T-helper 2 cell treated with Interferon-gamma antibody and Interleukin-4, amounts not matched to agents 5 μg/mL and 100 μg/mL, for 36 hours (primary cell): ENCODE measurements around the gene USP4.
A peak's percentile ranks its signal among the peaks of the same experiment; 100 is the strongest.
"Not testable (repeated sequence)": the region's sequence is repeated elsewhere in the genome, so short reads cannot be mapped to it uniquely, and the experiment has no call there.

Experiments used
- DNase-seq: peaks from one replicate; pipeline ENCODE4 v3.0.0; 2021; ENCODE audit warnings: low spot score
- H3K27ac Mint-ChIP-seq: one replicate; pipeline ENCODE4 v1.8.0; 2021; ENCODE audit warnings: mild to moderate bottlenecking, mixed read lengths
- H3K27me3 Mint-ChIP-seq: one replicate; pipeline ENCODE4 v1.8.0; 2021; ENCODE audit warnings: low read depth, mixed read lengths
- H3K36me3 Mint-ChIP-seq: one replicate; pipeline ENCODE4 v1.8.0; 2021; ENCODE audit warnings: low read depth, mixed read lengths
- H3K4me1 Mint-ChIP-seq: one replicate; pipeline ENCODE4 v1.8.0; 2021; ENCODE audit warnings: low read depth, mixed read lengths
- H3K4me3 Mint-ChIP-seq: one replicate; pipeline ENCODE4 v1.8.0; 2022; ENCODE audit warnings: mild to moderate bottlenecking, moderate library complexity, mixed read lengths
- H3K9me3 Mint-ChIP-seq: one replicate; pipeline ENCODE4 v1.8.0; 2021; ENCODE audit warnings: mixed read lengths

USP4 gene

GRCh38 chr3:49265661-49266386 lies 74.0 kb downstream of the USP4 start:
- H3K27ac Mint-ChIP-seq, result peak overlapping the region; percentile 15
- peaks cover 6% of the 10 kb centered on the region for H3K36me3 Mint-ChIP-seq
- no peaks in the 10 kb centered on the region for H3K27me3 Mint-ChIP-seq
- H3K4me3 Mint-ChIP-seq, result no peak overlapping the region
- H3K9me3 Mint-ChIP-seq, result no peaks in the 10 kb centered on the region
- DNase-seq, result no peak
- no peaks in the 10 kb centered on the region for H3K4me1 Mint-ChIP-seq

GRCh38 chr3:49263159-49263889 lies 76.5 kb downstream of the USP4 start:
- Mint-ChIP-seq H3K4me1 (peaks cover 2% of the 10 kb centered on the region), H3K4me3 (no peak overlapping the region)
- no peak for DNase-seq

GRCh38 chr3:49260806-49261324 lies 79.0 kb downstream of the USP4 start:
- Mint-ChIP-seq H3K27ac (no peak overlapping the region), H3K36me3 (peaks cover 3% of the 10 kb centered on the region), H3K27me3 (no peaks in the 10 kb centered on the region), H3K4me1 (peaks cover 2% of the 10 kb centered on the region), H3K4me3 (no peak overlapping the region), H3K9me3 (no peaks in the 10 kb centered on the region)
- DNase-seq, result no peak

More at GRCh38 chr3:49263159-49263889, 76.5 kb downstream of the USP4 start:
- Mint-ChIP-seq H3K9me3 (no peaks in the 10 kb centered on the region), H3K27ac (no peak overlapping the region), H3K27me3 (no peaks in the 10 kb centered on the region), H3K36me3 (peaks cover 3% of the 10 kb centered on the region)

- Mint-ChIP-seq H3K36me3 (no peaks in the 10 kb centered on the region), H3K27me3 (no peaks in the 10 kb centered on the region), H3K4me1 (peaks cover 8% of the 10 kb centered on the region), H3K9me3 (no peaks in the 10 kb centered on the region), H3K4me3 (no peak overlapping the region), H3K27ac (no peak overlapping the region)
- no peak for DNase-seq
These were observed 82.7 kb downstream of the USP4 start for GRCh38 chr3:49257187-49257586.

GRCh38 chr3:49255718-49256511 lies 83.9 kb downstream of the USP4 start:
- H3K9me3 Mint-ChIP-seq, result no peaks in the 10 kb centered on the region
- peaks cover 8% of the 10 kb centered on the region for H3K4me1 Mint-ChIP-seq
- H3K27ac Mint-ChIP-seq, result no peak overlapping the region
- no peak for DNase-seq
- H3K27me3 Mint-ChIP-seq, result no peaks in the 10 kb centered on the region
- H3K4me3 Mint-ChIP-seq, result no peak overlapping the region
- H3K36me3 Mint-ChIP-seq, result no peaks in the 10 kb centered on the region

- no peaks in the 10 kb centered on the region for H3K27me3 Mint-ChIP-seq
- H3K4me3 Mint-ChIP-seq, result no peak overlapping the region
- no peaks in the 10 kb centered on the region for H3K36me3 Mint-ChIP-seq
- H3K9me3 Mint-ChIP-seq, result no peaks in the 10 kb centered on the region
- no peak overlapping the region for H3K27ac Mint-ChIP-seq
- H3K4me1 Mint-ChIP-seq, result peaks cover 6% of the 10 kb centered on the region
- no peak for DNase-seq
These were observed 84.7 kb downstream of the USP4 start for GRCh38 chr3:49255112-49255511.

- Mint-ChIP-seq H3K9me3 (no peaks in the 10 kb centered on the region), H3K27ac (no peak overlapping the region), H3K4me3 (no peak overlapping the region), H3K27me3 (no peaks in the 10 kb centered on the region), H3K36me3 (no peaks in the 10 kb centered on the region), H3K4me1 (peaks cover 6% of the 10 kb centered on the region)
- no peak for DNase-seq
These were observed 86.3 kb downstream of the USP4 start for GRCh38 chr3:49253512-49253911.

- DNase-seq, result no peak
- Mint-ChIP-seq H3K36me3 (no peaks in the 10 kb centered on the region), H3K27me3 (no peaks in the 10 kb centered on the region), H3K4me1 (no peaks in the 10 kb centered on the region), H3K9me3 (no peaks in the 10 kb centered on the region), H3K4me3 (no peak overlapping the region), H3K27ac (no peak overlapping the region)
These were observed 91.0 kb downstream of the USP4 start for GRCh38 chr3:49248840-49249227.

- no peaks in the 10 kb centered on the region for H3K9me3 Mint-ChIP-seq
- no peak for DNase-seq
- H3K36me3 Mint-ChIP-seq, result no peaks in the 10 kb centered on the region
- H3K27ac Mint-ChIP-seq, result no peak overlapping the region
- H3K4me1 Mint-ChIP-seq, result no peaks in the 10 kb centered on the region
- no peaks in the 10 kb centered on the region for H3K27me3 Mint-ChIP-seq
- no peak overlapping the region for H3K4me3 Mint-ChIP-seq
These were observed 95.2 kb downstream of the USP4 start for GRCh38 chr3:49244581-49245205.

GRCh38 chr3:49240091-49240490 lies 99.8 kb downstream of the USP4 start:
- not testable (repeated sequence) for H3K4me3 Mint-ChIP-seq, H3K27ac Mint-ChIP-seq, H3K4me1 Mint-ChIP-seq, H3K27me3 Mint-ChIP-seq, DNase-seq, H3K9me3 Mint-ChIP-seq, H3K36me3 Mint-ChIP-seq

- H3K27ac Mint-ChIP-seq, result no peak overlapping the region
- no peak for DNase-seq
- H3K27me3 Mint-ChIP-seq, result no peaks in the 10 kb centered on the region
- no peaks in the 10 kb centered on the region for H3K4me1 Mint-ChIP-seq
- no peak overlapping the region for H3K4me3 Mint-ChIP-seq
- peaks cover 3% of the 10 kb centered on the region for H3K36me3 Mint-ChIP-seq
- H3K9me3 Mint-ChIP-seq, result peaks cover 11% of the 10 kb centered on the region
These were observed 101.4 kb downstream of the USP4 start for GRCh38 chr3:49238274-49239127.

- Mint-ChIP-seq H3K27me3 (no peaks in the 10 kb centered on the region), H3K4me3 (no peak overlapping the region), H3K9me3 (peaks cover 20% of the 10 kb centered on the region), H3K36me3 (peaks cover 6% of the 10 kb centered on the region), H3K27ac (no peak overlapping the region), H3K4me1 (no peaks in the 10 kb centered on the region)
- DNase-seq, result no peak
These were observed 102.5 kb downstream of the USP4 start for GRCh38 chr3:49237344-49237743.

GRCh38 chr3:49236226-49236625 lies 103.6 kb downstream of the USP4 start:
- peaks cover 28% of the 10 kb centered on the region for H3K9me3 Mint-ChIP-seq
- H3K4me1 Mint-ChIP-seq, result no peaks in the 10 kb centered on the region

More at GRCh38 chr3:49236226-49236625, 103.6 kb downstream of the USP4 start:
- Mint-ChIP-seq H3K27ac (no peak overlapping the region), H3K27me3 (no peaks in the 10 kb centered on the region), H3K36me3 (peaks cover 6% of the 10 kb centered on the region), H3K4me3 (no peak overlapping the region)
- no peak for DNase-seq
